HG03060 (cell line): Measurements from ENCODE around the gene CCDC57.
"Not testable (repeated sequence)": the region's sequence is repeated elsewhere in the genome, so short reads cannot be mapped to it uniquely, and the experiment has no call there.

Experiments
- ATAC-seq: cut with Tn5 transposase; IDR thresholded peaks from one replicate; pipeline ENCODE4 v1.9.1; 2021; ENCODE audit warnings: low read depth, moderate number of reproducible peaks; ENCODE audit not compliant: unreplicated experiment

Gene CCDC57

DNA sequence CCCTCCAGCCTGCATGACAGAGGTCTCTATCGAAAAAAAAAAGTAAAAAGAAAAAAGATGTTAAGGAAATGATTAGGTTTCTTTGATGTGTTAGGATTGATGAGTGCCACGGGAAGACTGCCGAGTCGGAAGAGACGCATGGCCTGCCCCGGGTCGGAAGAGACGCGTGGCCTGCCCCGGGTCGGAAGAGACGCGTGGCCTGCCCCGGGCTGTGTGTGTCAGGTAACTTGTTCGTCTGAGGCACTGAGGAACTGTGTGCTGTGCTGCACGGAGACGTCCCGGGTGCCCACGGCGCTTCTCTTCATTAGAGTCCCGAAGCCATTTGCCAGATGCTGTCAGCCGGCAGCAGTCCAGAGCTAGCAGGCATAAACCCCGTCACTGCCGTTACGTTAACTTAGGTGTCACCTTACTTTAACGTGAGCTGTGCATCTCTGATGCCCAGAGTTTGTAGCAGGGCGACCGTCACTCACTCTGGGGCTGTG is 74.1 kb downstream of the CCDC57 start:
- no peak for ATAC-seq

DNA sequence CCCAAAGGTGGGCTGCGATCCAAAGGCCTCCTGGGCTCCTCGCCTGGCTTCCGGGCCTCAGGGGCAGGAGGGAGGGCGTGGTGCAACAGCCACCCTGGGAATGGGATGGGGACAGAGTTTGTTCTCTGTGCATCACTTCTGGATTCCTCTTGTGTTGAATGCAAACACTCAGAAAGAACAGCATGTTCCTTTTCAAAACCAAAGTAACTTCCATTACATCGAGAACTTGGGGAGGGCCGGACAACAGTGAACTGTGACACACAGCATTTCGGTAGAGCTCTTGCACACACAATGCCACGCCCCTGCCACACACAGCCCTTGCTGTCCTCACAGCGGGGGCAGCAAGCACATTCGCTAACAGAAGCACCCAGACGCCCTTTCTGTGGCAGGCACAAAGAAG is 78.5 kb downstream of the CCDC57 start:
- ATAC-seq = no peak

DNA sequence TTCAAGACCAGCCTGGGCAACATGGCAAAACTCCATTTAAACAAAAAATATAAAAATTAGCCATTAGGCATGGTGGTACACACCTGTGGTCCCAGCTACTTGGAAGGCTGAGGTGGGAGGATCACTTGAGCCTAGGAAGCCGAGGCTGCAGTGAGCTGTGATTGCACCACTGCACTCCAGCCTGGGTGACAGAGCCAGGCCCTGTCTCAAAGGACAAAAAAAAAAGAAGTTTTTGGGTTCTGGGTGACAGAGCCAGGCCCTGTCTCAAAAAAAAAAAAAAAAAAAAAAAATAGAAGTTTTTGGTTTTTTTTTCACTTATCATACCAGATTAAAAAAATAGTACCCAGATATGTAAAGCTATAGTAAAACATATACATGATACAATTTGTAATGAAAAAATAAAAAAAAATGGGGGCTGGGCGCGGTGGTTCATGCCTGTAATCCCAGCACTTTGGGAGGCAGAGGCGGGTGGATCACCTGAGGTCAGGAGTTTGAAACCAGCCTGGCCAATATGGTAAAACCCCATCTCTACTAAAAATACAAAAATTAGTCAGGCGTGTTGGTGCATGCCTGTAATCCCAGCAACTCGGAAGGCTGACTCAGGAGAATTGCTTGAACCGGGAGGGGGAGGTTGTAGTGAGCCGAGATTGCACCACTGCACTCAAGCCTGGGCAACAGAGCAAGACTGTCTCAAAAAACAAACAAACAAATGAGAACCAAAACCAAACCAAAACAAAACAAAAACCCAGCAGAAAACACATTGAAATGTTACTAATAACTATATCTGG is 79.3 kb downstream of the CCDC57 start:
- not testable (repeated sequence) for ATAC-seq

DNA sequence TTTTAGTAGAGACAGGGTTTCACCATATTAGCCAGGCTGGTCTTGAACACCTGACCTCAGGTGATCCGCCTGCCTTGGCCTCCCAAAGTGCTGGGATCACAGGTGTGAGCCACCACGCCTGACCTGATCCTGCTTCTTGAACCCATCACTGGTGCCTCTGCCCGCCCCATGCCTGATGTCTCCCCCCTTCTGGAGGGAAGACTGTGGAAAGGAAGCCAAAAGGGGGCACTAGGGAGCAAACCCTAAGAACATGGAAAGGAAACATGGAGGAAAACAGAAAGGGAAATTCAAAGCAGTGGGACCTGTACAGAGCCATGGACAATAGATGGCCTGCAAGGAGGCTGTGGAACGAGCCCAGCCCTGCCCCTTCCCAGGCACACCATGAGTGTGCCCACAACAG is 83.5 kb downstream of the CCDC57 start:
- ATAC-seq = no peak

DNA sequence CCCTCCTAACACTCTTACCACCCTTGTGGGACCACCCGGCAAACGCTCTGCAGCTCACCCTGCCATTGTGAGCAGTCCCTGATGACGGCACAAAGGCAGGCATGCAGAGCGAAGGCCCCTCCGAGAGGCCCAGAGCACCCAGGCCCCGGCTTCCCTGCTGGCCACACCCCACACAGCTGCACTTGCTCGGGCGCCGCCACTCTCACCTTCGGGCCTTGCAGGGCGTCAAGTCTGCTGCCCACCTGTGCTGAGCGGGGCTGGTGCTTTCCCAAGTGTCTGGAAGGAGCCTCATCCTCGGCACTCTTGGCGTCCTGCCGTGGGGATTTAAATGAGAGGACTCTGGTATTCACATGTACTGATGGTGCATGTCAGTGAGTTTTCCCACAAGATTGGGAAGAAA is 84.4 kb downstream of the CCDC57 start:
- no peak for ATAC-seq

DNA sequence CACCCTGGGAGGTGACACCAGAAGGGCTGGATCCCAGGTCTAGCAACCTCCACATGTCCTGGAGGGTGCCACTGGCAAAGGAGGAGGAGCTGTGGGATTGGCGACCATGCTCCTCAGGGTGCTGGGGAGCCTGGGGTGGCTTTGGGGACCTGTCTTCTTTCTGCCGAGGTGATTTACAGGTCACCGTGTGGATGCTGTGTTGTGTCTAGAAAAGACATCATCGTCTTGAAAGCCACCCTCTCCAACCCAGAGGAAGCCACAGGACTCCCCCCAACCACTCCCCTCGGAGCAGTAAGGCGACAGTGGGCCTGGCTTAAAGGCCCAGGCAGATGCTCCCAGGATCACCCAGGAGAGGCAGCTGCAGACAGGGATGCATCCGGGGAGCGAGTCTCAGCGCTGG is 84.9 kb downstream of the CCDC57 start:
- ATAC-seq = no peak

DNA sequence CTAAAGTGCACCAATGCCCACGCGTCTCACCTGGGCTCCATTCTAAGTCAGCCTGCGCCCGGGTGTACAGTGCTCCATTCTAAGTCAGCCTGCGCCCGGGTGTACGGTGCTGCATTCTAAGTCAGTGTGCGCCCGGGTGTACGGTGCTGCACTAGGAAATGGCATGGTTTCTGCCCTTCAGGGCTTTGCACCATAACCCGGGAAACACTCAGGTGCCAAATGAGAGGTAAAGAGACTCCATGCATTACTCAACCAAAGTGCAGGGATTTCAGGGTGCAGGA is 85.4 kb downstream of the CCDC57 start:
- no peak for ATAC-seq

DNA sequence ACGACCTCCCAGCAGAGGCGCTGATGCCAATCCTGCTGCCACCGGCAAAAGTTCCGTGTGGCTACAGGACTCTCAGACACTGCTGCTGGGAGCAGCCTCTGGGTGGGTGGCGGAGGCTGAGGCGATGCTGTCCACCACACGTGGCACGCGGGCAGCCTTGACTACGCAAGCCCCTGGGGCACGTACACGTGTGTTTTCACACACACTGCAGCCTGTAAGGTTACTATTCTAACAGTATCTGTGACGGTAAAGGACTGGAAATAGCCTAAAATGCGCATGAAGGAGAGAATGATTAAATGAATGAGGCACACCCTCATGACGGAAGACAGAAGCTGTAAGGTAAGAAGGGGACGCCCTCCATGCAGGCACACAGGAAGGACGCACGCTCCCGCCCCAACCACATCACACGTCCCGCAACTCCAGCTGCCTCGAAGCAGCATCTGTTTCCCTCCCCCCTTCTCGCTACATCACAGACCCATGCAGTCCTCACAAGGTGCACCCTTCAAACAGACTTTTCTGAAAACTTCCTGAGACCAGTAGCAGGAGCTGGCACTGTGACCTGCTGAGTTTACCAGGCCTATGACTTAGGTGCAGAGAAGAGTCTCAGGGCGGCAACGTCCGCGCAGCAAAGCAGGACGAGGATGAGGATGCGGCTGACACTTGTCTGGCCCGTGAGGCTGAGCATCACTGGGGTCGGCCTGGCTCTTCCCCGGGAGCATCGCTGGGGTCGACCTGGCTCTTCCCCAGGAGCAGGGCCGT is 85.9 kb downstream of the CCDC57 start:
- no peak for ATAC-seq

DNA sequence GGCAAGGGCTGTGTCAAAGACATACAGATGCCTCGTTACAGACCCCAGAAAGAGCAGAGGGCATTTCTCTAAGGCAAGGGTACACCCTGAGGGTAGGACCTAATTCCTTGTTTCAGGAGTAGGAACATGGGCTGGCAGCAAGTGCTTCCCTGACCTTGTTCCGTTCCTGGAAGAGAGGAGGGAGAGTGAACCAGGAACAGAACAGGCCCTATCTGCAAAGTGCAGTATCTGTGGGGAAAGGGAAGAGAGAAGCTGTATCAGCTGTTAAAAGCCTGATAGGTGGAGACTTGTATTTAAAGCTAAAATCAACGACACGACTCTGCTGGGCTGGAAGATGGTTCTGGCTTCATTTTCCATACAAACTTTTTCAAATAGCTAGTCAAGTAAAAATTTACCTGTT is 88.5 kb downstream of the CCDC57 start:
- no peak for ATAC-seq

DNA sequence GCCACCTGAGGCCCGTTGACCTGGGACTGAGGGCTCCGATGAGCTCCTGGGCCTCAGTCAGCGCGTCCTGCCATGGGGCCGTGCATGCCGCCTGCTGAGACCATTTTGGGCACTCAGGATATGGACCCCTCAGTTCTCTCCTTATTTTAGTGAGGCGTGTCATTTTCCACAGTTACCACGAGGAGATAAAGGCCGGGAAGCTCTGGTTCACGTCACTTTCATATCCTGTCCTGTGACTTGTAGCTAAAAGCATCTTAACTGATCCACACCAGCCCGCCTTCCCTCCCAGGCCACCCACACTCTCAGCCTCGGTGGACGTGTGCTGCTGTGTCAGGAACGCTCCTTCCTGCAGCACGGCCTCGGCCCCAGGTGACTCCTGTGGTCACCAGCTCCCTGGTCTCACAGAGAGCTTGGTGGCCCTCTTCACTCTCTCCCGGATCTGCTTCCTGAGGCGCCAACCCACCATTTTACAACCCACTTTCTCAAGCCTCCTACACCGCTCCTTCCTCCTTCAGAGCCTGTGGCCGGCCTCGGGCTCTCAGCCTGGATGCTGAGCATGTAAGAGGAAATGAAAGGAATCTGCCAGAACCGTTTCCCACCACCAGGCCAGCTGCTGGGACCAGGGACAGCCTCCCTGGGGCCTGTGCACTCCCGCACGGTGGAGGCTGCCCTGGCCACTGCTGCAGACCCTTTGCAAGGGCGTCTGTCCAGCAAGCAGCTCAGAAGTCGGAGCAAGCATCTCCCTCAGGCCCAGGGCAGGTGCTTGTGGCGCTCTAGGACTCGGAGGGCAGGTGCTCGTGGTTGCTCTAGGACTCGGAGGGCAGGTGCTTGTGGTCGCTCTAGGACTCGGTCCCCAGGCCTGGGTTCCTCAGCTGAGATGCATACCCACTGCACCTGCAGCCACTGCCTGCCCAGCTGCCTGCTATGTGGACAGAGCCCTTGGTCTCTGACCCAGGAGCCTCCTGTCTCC is 90.7 kb downstream of the CCDC57 start:
- ATAC-seq = no peak

DNA sequence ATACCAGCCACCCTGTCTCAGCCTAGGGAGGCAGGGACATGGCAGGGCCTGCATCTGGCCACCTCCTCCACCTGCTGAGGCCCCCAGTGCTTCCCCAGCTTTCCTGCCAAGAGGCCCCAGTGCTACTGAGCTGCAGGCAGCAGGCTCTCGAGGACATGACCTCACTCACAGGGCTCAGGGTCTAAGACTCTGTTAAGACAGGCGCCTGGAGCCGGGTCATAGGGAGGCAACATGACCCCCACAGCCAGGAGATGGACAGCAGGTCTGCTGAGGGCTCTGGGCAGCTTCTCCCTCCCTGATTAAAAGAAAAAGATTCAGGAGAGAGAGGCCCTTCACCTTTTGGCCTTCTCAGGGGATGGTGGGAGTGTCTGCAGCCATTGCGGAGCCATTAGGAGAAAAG is 91.4 kb downstream of the CCDC57 start:
- no peak for ATAC-seq

DNA sequence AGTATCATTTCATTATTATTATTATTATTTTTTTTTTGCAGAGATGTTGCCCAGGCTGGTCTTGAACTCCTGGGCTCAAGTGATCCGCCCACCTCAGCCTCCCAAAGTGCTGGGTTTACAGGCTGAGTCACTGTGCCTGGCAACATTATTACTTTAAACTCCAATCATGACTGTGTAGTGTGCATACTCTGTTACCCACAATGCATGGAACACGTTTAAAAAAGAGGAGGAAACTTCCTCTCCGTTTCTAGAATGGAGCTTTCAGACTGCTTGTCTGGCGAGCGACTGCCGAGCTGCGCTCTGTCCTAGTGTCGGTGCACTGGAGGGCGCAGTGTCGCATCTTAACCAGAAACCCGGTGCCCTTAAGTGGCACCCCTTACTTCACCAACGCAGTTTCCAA is 92.5 kb downstream of the CCDC57 start:
- ATAC-seq = no peak

DNA sequence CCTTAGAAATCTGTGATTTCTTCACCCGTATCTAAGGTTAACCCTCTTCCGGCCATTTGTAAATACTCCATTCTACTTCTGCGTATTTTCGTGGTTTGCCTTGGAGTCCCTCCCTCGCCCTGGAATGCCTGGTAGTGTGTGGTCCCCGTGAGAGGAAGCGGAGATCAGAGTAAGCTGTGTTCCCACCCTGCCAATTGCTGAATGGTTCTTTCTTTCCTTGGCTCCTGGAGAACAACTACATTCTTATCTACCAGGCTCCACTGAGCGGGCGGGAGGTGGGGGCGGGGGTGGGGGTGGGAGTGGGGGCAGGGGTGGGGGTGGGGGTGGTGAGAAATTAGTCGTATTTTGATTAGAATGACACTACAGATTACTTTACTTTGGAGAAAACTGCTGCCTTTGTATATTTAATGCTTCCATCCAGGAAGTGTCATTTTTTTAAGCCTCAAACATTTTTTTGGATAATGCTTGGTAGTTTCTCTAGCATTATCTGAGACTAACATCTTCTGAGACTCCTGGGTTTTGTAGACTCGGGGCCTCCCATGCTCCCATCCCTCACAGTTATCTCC is 93.7 kb downstream of the CCDC57 start:
- no peak for ATAC-seq

DNA sequence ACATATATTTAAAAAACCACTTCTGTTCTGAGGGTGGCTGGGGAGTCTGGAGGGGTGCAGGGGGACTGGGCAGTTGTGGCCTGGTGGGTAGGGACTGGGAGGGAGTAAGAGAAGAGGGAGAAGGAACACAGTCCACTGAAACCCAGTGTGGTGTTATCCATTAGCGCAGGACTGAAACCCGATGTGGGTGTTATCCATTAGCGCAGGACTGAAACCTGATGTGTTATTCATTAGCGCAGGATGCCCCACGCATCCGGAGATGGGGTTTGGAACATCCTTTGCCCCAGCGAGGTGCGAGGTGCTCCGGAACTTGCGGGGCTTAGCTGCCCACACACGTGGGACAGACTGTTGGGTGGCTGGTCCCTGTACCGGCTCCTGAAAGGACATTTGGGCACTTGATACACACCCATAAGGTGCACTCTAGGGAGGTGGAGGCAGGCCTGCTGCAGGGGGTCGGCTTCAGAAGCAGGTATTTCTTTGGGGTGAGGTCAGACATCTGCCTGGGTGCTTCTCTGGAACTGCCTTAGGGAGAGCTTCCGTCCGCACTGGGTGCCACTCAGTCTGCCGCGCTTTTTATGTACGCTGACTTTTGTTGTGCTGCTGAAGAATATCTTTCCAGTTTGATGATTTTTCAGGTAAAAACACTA is 94.4 kb downstream of the CCDC57 start:
- ATAC-seq = no peak

DNA sequence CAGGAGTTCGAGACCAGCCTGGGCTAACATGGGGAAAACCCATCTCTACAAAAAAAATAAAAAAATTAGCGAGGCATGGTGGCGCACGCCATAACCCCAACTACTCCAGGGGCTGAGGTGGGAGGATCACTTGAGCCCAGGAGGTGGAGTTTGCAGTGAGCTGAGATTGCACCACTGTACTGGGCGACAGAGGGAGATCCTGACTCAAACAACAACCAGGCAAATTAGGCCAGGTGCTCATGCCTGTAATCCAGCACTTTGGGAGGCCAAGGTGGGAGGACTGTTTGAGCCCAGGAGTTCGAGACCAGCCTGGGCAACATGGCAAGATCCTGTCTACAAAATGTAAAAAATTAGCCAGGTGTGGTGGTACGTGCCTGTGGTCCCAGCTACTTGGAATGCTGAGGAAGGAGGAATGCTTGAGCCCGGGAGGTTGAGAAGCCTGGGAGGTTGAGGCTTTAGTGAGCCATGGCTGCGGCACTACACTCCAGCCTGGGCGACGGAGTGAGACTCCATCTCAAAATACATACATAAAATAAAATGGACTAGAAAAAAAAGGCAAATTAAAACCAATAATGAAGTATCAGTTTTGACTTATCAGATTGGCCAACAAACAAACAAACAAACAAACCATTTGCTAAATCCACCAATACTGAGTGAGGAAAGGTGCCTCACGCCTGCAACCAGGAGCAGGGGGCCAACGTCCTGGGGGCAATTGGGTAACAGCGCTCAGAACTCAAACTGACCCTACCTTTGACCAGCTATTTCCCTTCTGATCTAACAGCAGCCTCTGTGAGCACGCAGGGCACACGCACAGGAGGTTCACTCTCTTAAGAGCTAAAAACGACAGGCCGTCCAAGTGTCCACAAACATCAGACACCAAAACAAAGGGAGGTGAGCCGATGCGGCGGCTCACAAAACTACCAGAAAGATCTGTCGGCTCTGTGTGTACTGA is 95.2 kb downstream of the CCDC57 start:
- ATAC-seq = no peak

DNA sequence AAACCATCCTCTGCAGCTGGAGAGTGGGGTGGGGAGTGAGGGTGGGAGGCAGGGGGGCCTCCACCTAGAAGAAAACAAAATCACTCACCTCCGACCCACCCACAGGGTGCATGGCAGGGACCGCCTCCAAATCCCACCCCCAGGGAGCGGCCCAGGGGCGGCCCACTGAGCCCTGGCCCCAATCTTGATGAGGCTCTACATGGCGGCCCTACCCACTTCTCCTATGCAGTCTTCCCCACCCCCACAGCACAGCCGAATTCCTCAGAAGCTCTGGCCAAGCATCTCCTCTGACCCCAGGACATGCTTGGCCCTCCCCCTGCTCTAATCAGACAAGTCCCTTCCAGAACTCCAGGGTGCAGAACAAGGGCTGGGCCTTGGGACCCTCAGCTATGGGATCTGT is 96.4 kb downstream of the CCDC57 start:
- ATAC-seq = no peak

DNA sequence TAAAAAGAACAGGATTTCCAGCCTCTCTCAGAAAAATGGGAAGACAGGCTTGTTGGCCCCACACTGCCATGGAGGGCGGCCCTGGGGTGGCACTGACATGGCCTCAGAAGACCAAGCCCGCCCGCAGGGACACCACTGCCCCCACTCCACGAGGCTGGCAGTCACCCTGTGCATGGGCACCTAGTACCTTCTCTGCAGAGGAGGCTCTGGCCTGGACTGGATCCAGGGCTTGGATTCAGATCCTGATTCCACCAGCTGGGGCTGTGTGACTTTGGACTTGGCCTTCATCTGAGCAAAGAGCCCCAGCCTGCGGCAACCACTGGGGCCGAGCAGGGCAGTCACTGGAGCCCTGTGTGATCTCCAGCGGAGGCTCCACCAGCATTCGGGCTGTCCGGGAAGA is 97.8 kb downstream of the CCDC57 start:
- no peak for ATAC-seq

DNA sequence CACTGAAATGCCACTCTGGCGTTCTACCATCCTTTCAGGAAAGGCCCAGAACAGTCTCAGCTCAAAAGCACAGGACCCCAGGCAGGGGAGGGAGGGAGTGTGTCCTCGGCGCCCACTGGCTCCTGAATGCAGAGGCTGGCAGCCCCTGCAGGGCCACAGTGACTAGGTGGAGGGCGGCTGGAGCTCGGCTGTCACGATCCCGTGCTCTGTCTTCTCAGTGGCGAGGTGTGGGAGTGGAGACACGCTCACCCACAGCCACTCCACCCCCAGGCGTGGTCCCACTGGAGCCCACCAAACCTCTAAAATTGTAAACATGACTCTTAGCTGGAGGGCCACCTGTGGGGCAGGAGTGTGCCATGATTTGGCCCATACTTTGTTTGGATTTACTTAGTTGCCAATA is 98.2 kb downstream of the CCDC57 start:
- no peak for ATAC-seq

DNA sequence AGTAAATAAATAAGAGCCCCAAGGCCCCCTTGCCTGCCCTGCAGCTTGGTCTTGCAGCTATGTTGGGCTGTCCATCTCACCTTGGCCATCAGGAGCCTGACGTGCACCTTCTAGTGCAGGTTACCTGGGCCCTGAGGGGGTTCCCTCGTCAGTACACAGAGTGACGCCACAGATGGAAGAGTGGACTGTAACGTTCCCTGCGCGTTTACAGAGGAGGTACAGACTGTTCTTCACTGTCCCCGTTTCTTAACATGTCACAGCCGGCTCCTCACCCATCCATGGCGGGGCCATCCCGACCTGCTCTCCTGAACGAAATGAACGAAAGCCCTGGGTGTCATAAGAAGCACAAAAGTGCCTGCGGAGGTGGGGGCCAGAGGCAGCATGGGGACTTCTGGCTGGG is 98.7 kb downstream of the CCDC57 start:
- no peak for ATAC-seq
